ENCODE measurements around the gene DOCK2.
A peak's percentile ranks its signal among the peaks of the same experiment; 100 is the strongest.

Gene DOCK2

DNA sequence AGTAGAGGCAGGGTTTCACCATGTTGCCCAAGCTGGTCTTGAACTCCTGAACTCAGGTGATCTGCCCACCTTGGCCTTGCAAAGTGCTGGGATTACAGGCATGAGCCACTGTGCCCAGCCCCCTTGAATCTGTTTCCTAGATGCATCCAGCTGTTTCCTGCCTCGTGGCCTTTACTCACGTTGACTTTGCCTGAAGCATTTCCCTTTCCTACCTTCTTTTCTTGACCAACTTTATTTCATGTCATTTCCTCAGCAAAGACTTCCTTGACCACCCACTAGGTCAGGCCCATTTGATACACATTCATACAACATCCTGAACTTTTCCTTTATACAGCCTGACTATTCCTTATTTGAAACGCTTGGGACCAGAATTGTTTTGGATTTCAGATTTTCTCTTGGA, 51.0 kb downstream of the DOCK2 start:
- no peak for DNase-seq

DNA sequence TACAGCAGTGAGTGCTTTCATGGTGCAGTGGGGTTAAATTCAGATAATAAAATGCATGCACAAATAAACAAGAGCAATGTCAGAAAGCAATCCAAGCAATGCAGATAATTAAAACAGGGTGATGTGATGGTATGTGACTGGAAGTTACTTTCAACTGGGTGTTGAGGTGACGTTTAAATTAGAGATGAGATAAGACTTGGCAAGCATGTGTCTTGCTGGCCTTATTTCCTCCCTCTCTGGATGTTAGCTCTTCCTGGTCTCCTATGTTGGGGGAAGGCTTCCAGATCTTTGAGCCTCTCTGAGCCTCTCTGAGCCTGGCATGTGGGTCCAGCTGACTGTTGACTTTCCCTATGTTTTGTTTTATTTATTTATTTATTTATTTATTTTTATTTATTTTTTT, 54.4 kb downstream of the DOCK2 start:
- no peak for DNase-seq

DNA sequence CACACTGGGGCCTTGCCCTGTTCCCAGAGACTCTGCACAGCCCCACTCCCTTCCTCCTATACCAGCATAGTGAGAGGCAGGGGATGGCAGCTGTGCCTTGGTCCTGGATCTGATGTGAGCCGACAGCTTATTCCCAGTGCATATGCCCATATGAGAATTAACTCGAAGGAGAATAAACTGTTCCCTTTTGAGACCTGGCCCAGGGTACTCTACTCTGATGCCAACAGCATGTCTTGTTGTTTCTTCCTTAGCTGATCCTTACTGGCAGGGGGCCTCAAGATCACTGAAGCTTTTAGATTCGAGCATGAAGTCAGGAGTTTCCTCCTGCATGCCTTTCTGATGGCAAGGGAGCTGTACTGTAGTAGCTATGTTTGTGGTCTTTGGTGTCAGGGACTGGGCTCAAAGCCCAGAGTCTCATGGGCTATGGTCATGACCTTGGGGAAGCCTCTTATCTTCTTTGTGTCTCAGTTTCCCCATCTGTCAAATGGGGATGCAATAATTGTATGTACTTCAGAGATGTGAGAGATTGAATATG, 57.1 kb downstream of the DOCK2 start:
- DNase-seq: no peak

DNA sequence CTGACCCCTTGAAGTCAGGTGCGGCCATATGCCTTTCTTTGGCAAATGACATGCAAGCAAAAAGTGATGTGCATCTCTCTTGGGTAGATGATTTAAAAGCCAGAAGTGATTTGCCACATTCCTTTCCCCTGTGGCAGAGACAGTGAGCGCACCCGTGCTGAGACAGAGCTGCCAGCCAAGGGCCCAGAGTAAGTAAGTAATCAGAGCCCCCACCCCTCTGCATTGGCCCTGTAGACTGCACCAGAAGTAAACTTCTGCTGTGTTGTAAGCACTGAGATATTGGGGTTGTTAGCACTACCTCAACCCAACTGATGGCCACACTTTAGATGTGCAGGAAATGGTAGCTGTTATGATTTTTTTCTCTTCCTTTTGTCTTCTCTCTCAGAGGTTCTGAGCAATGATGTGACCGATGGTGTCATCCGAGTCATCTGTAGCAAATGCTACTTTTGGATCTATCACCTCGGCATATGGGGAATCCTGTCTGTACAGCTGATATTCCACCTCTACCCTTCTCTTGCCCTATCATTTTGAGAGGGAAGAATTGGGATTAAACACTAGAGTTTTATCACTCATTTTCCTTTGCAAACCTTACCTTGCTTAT, 58.0 kb downstream of the DOCK2 start:
- DNase-seq: no peak

DNA sequence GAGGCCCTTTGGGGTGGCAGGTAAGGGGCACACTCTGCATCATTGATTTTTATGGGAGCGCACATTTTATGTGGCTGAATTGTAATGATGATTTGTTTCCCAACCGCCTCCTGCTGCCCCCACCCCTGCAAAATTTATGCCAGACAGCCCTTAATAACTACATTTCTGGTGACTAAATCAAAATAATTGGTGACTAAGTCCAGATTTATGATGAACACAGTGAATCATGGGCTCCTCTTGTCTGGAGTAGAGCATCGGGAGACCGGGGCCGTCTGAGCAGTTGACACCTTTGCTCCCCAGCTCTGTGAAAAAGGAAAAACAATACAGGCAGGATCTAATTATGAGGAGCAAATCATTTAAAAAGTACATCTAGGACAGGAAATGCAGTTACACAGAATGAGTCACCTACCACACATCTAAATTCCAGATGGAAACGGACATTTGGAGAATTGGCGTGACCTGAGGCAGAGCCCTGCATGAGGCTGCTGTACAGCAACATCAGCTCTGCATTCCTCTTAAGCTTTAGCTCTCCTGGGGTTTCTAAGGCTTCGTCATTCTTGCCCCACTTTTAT, 58.9 kb downstream of the DOCK2 start:
- DNase-seq: no peak

DNA sequence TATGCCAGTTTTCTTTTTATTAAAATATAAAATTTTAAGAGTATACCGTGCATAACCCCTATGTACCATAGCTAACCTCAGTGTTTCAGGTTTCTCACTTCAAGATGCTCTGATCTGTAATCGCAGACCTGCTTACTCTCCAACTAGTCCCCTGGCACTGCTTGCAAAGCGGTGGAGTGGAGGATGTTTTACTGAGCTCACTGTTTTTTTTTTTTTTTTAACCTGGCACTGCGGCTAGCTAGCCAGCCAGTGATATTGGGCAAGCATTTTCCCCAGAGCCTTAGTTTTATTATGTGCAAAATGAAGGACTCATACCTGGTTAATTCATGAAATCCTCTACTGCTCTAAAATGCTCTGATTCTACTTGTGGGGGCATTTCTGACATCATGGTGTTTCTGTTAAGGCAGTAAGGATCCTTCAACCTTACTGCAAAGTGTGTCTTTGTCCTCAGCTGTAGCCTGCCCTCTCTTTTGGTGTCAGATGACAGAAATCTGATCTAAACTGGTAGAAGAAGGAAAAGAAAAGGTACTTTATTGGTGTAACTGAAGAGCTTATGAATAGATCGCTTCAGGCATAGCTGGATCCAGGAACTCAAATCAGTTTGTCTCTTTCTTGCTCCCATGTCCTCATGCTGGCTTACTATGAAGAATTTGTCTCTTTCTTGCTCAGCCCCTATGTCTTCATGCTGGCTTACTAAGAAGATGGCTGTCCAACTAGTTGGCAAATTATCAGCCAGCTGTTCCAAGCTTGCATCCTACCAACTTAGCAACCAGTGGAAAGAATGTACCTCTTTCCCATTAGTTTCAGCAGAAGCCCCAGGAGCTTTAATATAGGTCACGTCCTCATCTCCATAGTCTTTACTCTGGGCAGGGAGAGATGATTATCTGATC, 59.8 kb downstream of the DOCK2 start:
- no peak for DNase-seq

DNA sequence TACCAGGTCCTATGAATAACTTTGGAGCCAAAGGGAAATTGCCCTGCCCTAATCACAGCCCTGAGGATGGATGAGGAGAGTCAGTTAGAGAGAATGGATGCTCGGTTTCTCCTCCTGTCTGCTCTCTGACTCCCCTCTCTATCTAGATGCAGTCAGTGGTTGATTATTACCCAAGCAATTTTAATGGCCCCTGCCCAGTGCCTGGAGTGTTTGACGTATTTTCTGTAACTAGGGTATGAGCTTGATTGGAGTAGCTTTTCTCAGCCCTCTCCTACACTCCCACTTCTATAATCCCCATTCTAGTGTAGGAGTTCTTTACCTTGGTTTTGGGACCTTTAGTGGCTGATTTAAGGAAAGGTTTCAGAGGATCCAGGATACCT, 60.4 kb downstream of the DOCK2 start:
- DNase-seq: no peak

DNA sequence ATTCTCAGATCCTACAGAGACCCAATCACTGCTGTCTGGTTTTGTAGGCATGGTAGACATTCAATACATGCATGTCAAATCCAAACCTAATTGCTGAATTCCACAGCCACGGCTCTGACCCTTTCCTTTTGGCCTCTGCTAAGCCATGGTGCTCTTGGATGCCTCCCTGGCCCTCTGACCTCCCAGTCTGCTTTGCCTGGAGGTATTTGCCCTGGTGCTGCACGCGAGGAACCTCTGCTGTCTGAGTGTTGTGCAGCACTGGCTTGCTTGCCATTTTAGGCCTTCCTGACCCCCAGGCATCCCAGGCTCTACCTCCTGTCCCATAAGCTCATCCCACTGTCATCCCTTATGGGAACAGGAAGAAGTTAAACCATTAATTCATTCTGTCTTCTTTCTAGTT, 60.9 kb downstream of the DOCK2 start:
- DNase-seq: no peak

DNA sequence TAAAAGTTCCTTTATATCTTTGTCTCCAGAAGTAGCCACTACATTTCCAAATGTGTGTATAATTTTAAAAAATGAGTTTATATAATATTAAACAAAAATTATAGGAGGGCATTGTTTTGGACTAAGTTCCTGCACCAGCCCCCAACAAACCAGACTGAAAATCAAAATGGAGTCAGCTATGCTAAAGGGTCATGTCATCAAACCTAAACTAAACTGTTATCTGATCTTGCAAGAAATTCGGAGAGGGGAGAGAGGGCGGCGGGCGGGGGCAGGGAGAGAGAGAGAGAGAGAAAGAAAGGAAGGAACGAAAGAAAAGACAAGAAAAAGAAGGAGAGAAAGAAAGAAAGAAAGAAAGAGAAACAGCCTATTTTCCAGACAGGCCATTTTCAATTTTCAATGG, 63.5 kb downstream of the DOCK2 start:
- DNase-seq: no peak

DNA sequence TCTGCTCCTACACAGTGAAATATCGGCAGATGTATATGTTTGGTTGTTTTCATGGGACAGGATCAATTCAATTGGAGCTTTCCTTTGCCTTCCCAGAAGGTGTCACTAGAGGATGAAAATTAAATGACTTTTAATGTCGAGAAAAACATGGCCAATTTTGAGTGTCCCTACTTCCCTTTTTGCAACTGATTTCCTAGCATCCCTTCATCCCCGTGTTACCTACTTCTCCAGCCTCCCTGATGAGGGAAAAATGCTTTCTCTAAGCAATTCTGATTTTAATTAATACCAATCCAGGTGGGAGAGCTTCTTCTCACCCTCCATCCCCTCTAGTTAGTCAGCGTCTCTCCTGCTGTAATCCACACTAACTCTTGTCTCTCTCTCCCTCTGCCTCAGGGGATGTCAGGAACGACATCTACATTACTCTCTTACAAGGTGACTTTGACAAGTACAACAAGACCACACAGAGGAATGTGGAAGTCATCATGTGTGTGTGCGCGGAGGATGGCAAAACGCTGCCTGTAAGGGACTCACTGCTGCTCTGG, 64.9 kb downstream of the DOCK2 start:
- peak in 2 of 58 donors; percentile 16 to 27 for DNase-seq

DNA sequence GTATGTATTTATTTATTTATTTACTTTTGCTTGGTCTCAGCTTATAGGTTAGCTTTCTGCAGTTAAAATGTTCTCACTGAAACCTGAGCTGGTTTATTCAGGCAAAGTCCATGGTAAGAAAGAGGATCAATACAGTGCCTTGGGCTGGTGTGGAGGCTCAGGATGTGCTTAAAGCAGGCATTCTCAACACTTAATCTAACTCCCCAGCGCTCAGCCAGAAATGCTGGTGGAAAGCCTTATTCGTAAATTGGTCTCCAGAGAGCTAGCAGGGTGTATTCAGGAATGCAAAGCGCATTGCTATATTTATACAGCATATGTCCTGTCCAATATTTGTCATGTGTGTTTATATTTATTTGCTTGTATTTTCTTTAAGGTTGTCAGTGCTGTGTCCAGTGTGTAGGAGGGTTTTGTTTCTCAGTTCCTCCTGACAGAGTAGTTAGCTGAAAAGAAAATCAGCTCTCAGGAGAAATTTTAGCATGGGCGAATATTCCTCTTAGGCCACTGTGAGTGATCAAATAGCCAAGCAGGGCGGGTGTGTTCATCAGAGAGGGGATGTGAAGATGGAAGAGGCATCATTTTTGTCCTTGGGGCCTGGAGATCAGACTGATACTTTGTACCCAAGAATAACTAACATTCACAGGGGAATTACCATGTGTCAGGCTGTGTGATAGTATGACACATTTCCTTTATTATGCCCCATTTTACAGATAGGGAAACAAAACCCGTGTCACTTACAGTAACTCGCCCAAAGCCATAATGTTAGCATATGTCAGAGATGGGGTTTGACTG, 65.8 kb downstream of the DOCK2 start:
- no peak for DNase-seq

DNA sequence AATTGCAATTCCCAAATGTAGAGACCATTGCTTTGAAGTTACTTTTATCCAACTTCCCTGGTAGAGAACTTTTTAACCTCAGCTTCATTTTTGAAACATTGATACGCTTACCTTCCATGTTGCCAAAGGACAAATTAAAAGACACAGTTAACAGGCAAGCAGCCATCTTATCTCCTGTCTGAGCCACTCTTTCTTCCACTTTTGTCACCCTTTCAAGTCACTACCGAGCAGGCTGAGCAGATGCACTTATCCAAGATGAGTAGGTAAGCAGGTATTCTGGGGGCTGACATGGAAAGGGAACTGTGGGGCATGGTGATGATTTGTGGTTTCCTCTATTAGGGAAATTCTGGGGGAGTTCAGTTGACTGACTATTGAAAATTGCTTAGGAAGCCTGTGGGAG, 66.7 kb downstream of the DOCK2 start:
- no peak for DNase-seq

DNA sequence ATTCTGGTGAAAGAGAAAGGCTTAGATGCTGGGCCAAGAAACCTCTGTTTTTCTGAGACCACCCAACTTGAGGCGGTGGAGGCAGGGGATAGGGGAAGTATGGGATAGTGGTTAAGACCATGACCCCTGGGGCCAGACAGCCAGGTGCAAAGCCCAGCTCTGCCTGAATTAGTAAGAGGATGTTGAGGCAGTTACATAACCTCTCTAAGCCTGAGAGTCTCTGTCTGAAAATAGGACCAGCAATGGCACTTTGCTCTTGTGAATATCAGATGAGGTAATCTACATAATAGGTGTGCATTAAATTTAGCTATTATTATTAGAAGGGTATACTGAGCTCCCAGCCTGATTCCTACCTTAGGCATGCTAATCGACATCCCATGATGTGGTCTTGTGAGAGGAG, 68.2 kb downstream of the DOCK2 start:
- no peak for DNase-seq

DNA sequence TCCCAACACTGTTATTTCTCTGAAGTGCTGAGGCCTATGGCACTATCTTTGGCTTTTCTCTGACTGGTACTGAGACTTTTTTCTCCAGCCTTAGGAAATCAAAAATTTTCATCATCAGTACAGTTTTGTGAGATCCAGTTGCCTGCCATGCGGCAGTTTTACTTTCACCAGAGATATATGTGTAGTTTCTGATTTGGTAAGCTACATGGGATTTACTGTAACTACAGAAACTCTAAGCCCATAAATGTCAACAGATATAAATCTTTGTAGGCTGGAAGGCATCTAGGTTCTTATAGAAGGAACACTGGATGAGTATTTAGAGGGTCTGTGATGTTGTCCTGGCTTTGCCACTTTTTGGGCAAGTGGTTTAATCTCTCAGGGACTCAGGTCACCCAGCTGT, 69.0 kb downstream of the DOCK2 start:
- DNase-seq: no peak

DNA sequence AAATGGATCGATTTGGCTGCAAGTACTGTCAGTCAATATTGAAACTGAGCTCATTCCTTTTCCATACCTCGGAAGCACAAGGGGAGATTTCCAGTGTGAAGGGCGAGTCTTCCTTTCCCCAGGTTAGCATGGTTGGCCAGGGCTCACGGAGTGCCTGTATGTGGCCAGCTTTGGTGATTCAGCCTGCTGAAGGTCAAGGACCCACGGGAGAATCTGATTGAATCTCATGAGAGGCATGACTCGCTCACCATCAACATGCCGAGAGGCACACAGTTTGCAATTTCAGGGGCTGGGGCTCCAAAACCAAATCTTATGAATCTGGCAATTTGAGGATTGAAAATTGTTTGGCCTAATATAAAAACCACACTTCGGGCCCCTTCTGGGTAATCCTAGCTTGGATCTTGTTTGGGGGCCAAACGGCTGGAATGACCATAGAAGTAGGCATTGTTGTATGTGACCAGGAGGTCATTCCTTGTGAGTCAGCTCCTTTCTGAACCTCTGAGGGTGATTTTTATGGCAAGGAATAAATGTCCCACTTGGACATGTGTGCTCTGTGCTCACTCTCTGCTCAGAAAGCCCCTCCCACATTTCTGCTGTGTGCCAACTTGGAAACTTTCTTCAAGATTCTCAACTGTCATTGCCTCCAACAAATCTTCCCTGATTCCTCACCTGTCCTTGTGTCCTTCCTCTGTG, 69.8 kb downstream of the DOCK2 start:
- no peak for DNase-seq

DNA sequence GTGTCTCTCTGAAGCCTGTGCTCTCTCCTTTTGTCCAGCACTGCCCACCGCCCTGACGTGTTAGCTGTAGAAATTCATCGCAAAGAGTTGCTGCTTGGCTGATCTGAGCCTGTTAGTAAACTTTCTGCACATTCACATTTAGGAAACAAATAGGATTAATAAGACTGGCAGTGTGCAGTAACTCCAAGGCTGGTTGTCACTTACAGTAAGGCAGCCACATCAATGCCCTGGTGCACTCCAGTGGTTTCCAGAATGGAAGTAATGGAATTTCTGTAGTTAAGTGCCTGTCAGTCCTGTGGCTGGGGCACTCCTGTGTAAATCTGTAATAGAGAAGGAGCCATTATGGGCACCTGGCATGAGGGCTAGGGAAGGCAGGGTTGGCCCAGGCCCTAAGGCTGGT, 70.6 kb downstream of the DOCK2 start:
- DNase-seq: no peak

DNA sequence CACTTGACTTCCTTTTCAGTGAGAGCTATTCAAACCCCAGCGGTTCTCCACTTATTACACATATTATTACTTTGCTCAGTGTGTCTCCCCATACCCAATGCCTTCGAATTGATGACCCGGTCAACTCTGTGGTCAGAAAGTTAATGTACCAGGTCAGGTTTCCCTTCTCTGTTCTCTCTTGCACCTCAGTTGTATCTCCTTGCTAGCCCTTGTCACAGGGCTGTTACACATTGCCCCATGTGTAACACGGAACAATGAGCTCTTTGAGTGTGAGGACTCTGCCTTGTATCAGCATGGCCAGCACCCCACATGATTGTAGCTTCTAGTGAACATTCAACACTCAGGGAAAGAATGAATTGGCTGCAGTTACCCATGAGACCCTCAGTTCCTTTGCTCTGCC, 73.6 kb downstream of the DOCK2 start:
- DNase-seq: peak in 15 of 58 donors; percentile 2 to 73 (median 14)

DNA sequence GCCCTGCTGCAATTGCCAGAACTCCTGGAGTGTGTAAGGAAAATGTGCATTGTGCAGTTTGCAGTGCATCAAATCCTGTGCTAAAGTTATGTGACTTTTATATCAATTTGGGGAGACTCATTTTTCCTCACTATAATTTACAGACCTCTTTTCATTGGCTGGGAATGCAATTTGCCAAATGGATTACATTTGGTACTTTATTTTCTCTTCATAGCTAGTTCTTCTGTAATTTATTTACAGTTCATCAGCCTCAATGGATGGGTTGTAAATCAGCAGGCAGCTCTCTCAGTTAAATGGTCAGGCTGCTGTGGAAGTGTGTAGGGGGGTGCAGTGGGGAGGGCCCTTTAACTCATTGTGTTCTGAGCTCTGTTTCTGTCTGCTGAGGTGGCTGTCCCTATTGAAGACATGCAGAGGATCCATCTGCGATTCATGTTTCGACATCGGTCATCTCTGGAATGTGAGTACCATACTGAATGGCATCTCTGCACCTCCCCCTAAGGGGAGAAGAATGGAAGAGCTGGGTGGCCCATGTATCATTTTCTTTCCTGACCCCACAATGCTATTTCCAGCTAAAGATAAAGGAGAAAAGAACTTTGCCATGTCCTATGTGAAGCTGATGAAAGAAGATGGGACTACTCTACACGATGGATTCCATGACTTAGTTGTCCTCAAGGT, 74.6 kb downstream of the DOCK2 start:
- DNase-seq: no peak

DNA sequence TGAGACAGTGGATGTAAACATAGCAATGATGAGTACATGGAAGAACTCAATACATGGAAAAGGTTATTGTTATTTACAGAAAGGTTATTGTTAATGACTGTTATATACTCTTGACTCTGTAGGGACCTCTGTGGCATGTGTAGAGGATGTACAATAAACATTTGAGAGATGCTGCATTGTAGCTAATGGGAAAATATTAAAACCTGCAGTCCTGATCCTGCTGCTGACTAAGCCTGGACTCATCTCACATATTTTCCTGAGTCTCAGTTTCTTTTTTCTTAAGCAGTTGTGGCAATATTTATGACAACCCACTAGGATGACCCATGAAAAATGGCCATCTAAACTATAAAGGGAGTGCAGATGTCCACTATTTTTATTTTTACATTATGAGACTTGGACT, 75.4 kb downstream of the DOCK2 start:
- no peak for DNase-seq

DNA sequence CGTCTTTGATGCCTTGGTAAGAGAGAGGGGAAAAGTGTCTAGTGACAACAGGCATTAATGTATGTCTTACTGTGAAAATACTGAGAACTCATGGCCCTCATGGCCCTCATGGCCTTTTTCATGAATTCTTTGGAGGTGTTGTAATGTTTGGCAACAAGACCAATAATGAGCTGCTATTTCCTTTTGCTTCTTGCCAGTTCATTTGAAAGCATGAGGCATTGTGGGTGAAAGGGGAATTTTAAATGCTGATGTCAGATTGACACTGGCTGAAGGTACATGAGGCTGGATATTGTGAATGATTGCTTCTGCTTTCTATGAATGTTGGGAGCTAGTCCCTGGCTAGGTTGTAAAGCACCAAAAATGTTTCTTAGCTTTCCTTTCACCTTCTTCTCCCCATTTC, 79.2 kb downstream of the DOCK2 start:
- no peak for DNase-seq

Data from anterior cingulate cortex (tissue), 58 donors.